Calu3 (cell line): ENCODE results near the gene SIRPD. TPM values are rescaled to one million over a fixed set of nuclear protein-coding genes. Genes with fewer than 3 reads are reported as not detected.

Experiments
- BruUV-seq: library from RNA; stranded (reverse); fragments of 400-500 nt; replicated peaks from 2 replicates; lab custom pipeline; 2021; lab: Mats Ljungman, UMichigan
- CTCF ChIA-PET: fragments of 300-600 bp; sonication (Branson Sonifier 250); formaldehyde crosslinking; loops from one replicate; lab custom pipeline; 2022; ENCODE audit warnings: antibody characterized with exemption; lab: Charles Lee
- DNase-seq: peaks from one replicate; pipeline ENCODE4 v3.0.0; 2022
- H3K27ac Mint-ChIP-seq: one replicate; pipeline ENCODE4 v1.8.0; 2022; ENCODE audit warnings: mixed read lengths; ENCODE audit not compliant: unreplicated experiment
- H3K27me3 Mint-ChIP-seq: one replicate; pipeline ENCODE4 v1.8.0; 2022; ENCODE audit warnings: mixed read lengths; ENCODE audit not compliant: unreplicated experiment
- H3K36me3 Mint-ChIP-seq: one replicate; pipeline ENCODE4 v1.8.0; 2022; ENCODE audit warnings: mild to moderate bottlenecking, moderate library complexity, mixed read lengths; ENCODE audit not compliant: insufficient read depth, unreplicated experiment
- H3K4me1 Mint-ChIP-seq: one replicate; pipeline ENCODE4 v1.8.0; 2022; ENCODE audit warnings: mild to moderate bottlenecking, low read depth, mixed read lengths; ENCODE audit not compliant: unreplicated experiment
- H3K4me3 Mint-ChIP-seq: one replicate; pipeline ENCODE4 v1.8.0; 2022; ENCODE audit warnings: mild to moderate bottlenecking, low read depth, moderate library complexity, mixed read lengths; ENCODE audit not compliant: unreplicated experiment
- H3K9me3 Mint-ChIP-seq: one replicate; pipeline ENCODE4 v1.8.0; 2022; ENCODE audit warnings: low read depth, mixed read lengths; ENCODE audit not compliant: unreplicated experiment
- intact Hi-C: fragments of 100-400 bp; cut with micrococcal nuclease; formaldehyde crosslinking; loops from one replicate; pipeline ENCODE4 v1.10.0; 2022; ENCODE audit not compliant: unreplicated experiment
- total RNA-seq: library from RNA; stranded (reverse); gene quantifications from 2 replicates; pipeline ENCODE4 v1.2.3, GENCODE V29; 2022
- TF ChIP-seq, protein P1 (sequence below): fragments of 200-600 bp; IDR thresholded peaks from one replicate; pipeline ENCODE4 v1.8.0; 2022; ENCODE audit warnings: antibody characterized with exemption; ENCODE audit not compliant: unreplicated experiment

Gene SIRPD
- total RNA-seq, 1 experiment from 2014 or later: not detected

DNA sequence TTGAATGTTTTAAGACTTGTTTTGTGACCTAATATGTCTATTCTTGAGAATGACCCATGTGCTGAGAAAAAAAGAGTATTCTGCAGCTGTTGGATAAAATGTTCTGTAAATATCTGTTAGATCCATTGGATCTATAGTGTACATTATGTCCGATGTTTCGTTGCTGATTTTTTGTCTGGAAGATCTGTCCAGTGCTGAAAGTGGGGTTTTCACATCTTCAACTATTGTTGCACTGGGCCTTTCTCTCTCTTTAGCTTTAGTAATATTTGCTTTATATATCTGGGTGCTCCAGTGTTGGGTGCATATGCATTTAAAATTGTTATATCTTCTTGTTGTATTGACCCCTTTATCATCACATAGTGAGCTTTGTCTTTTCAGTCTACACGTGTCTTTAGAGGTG lies 60.6 kb downstream of the SIRPD start:
- BruUV-seq: no TSS peak

DNA sequence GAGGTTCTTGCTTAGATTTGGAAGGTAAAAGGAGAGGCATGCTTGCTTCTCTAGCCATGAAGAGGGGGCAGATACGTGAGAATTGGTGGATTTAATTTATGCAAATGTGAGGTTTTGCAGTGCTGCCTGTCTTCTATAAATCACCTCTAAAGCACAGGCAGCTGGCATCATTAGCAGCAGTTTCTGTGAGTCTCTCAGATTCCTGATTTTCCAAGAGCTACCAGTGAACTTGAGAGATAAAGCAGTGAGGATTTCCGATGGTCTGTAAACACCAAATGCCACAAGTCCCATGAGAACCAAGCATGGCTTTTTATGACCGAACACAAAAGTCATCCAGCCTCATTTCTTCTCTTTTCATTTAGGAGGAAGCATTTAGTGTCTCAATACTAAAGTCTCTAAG lies 63.1 kb downstream of the SIRPD start:
- no peak for DNase-seq
- H3K36me3 Mint-ChIP-seq: no peaks in the 10 kb centered on the region
- H3K4me3 Mint-ChIP-seq: no peak overlapping the region
- TF ChIP-seq, protein P1, sequence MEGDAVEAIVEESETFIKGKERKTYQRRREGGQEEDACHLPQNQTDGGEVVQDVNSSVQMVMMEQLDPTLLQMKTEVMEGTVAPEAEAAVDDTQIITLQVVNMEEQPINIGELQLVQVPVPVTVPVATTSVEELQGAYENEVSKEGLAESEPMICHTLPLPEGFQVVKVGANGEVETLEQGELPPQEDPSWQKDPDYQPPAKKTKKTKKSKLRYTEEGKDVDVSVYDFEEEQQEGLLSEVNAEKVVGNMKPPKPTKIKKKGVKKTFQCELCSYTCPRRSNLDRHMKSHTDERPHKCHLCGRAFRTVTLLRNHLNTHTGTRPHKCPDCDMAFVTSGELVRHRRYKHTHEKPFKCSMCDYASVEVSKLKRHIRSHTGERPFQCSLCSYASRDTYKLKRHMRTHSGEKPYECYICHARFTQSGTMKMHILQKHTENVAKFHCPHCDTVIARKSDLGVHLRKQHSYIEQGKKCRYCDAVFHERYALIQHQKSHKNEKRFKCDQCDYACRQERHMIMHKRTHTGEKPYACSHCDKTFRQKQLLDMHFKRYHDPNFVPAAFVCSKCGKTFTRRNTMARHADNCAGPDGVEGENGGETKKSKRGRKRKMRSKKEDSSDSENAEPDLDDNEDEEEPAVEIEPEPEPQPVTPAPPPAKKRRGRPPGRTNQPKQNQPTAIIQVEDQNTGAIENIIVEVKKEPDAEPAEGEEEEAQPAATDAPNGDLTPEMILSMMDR: no peak
- CTCF ChIA-PET: interaction anchor here (0.6 to 1.6 kb wide), 2 partner anchors 16 to 27 kb away, joined by 3 to 4 read pairs; no protein-coding TSS in a partner anchor
- no peaks in the 10 kb centered on the region for H3K27me3 Mint-ChIP-seq
- H3K4me1 Mint-ChIP-seq: peaks cover 20% of the 10 kb centered on the region
- intact Hi-C loops: no loop called here
- H3K27ac Mint-ChIP-seq: no peak overlapping the region
- no peaks in the 10 kb centered on the region for H3K9me3 Mint-ChIP-seq
- no TSS peak for BruUV-seq

More for the DNA sequence above, 60.6 kb downstream of the SIRPD start:
- no peak for DNase-seq
- H3K36me3 Mint-ChIP-seq: peaks cover 8% of the 10 kb centered on the region
- intact Hi-C loops: no loop called here
- H3K9me3 Mint-ChIP-seq: peaks cover 3% of the 10 kb centered on the region
- TF ChIP-seq, protein P1: no peak
- no peaks in the 10 kb centered on the region for H3K27me3 Mint-ChIP-seq
- H3K27ac Mint-ChIP-seq: no peak overlapping the region
- no peak overlapping the region for H3K4me3 Mint-ChIP-seq
- H3K4me1 Mint-ChIP-seq: peaks cover 30% of the 10 kb centered on the region
- CTCF ChIA-PET: interaction anchor here (0.6 to 0.7 kb wide), 3 partner anchors 101 to 510 kb away, joined by 3 to 4 read pairs (median 3); no protein-coding TSS in a partner anchor

DNA sequence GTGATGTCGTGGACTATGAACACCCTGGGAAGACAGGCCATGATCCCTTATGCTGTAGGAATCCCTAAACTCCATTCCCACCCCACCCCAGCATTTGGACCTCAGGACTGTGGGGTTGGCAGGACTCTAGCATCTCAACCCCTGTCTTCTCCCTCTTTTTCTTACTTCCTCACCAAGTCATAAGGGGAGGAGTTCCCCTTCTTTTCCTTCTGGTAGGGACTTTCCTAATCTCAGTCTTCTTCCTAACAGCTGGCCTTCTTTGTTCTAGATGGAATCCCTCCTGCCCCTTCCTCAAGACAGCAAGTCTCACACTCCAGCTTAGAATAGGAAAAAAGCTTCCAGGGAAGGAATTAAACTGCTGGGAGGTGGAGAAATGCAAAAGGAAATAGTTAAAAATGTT lies 64.0 kb downstream of the SIRPD start:
- intact Hi-C loops: no loop called here
- Mint-ChIP-seq H3K4me1 (peaks cover 29% of the 10 kb centered on the region), H3K9me3 (no peaks in the 10 kb centered on the region), H3K27me3 (no peaks in the 10 kb centered on the region), H3K4me3 (no peak overlapping the region), H3K36me3 (no peaks in the 10 kb centered on the region), H3K27ac (no peak overlapping the region)
- BruUV-seq: no TSS peak
- TF ChIP-seq, protein P1: no peak
- no peak for DNase-seq
- CTCF ChIA-PET: no interaction called here

DNA sequence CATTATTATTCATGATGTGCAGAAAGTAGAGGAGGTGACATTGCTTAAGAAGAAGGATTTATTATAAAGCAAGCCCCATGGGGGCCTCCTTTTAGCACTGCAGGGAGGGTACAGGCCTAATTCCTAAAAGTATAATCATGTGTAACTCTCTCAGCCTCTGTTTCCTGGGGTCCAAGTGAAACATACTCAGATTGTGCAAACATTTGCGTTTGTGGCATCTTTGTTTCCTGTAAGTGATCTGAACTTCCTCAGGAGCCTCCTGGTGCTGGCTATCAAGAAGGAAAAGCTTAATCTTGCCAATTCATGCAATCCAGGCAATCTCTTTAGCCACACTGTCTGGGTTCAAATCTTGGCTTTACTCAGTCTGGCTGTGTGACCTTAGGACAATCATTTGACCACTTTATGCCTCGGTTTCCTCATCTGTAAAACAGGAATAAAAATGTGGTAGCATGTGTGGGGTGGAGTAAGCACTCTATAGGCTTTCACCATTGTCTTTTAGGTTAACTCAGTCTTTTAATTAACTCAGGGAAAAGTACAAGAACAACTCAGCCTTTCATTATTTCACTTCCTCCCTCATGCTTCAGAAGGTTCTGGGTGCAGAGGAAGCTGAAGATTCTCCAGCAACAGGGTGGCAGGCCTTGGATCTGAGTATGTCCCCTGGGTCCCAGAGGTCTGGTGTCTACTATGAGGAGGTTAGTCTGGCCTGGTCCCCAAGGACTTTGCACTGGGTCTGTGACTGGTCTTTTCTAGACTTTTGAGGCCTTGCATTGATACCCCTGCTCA lies 65.5 kb downstream of the SIRPD start:
- TF ChIP-seq, protein P1: no peak

More for the DNA sequence above, 65.5 kb downstream of the SIRPD start:
- Mint-ChIP-seq H3K4me3 (no peak overlapping the region), H3K27ac (no peak overlapping the region), H3K27me3 (no peaks in the 10 kb centered on the region), H3K9me3 (no peaks in the 10 kb centered on the region), H3K4me1 (peaks cover 20% of the 10 kb centered on the region), H3K36me3 (no peaks in the 10 kb centered on the region)
- no TSS peak for BruUV-seq
- CTCF ChIA-PET: interaction anchor here (1.2 kb wide), 1 partner anchor 11 kb away, joined by 3 read pairs; no protein-coding TSS in a partner anchor
- DNase-seq: no peak
- intact Hi-C loops: no loop called here
